Vagina (tissue), 2 donors: ENCODE measurements around the gene PLD3. TPM values are rescaled to one million over a fixed set of nuclear protein-coding genes. Genes with fewer than 3 reads are reported as not detected.

Experiments
- DNase-seq, 2 donors: peaks; one replicate each; pipeline ENCODE4 v3.0.0-alpha.2; 2017; ENCODE audit errors: extremely low spot score in 2 of 2
- H3K27ac ChIP-seq: fragments of 200-600 bp; sonication (generic); one replicate; pipeline ENCODE4 v1.5.1; 2019
- H3K27me3 ChIP-seq: fragments of 200-600 bp; sonication (generic); one replicate; pipeline ENCODE4 v1.5.1; 2019
- H3K36me3 ChIP-seq, 2 donors: fragments of 200-600 bp; sonication (generic); one replicate each; pipeline ENCODE4 v1.5.1; 2017 to 2019
- H3K4me1 ChIP-seq: fragments of 200-600 bp; sonication (generic); one replicate; pipeline ENCODE4 v1.5.1; 2019
- H3K4me3 ChIP-seq, 2 donors: fragments of 200-600 bp; sonication (generic); 1 replicate in 1 of 2; 2 replicates in 1 of 2; pipeline ENCODE4 v1.5.1; 2016 to 2019
- H3K9me3 ChIP-seq: fragments of 200-600 bp; sonication (generic); one replicate; pipeline ENCODE4 v1.5.1; 2019
- CTCF ChIP-seq, 3 experiments: fragments of 450-650 bp in 2 of 3; fragments of 200-600 bp in 1 of 3; sonication (generic) in 1 of 3; IDR thresholded peaks; one replicate each; pipeline ENCODE4 v1.5.1; 2017 to 2019; ENCODE audit warnings: antibody characterized with exemption in 3 of 3, mild to moderate bottlenecking in 2 of 3, moderate library complexity in 2 of 3
- POLR2A ChIP-seq, 2 donors: fragments of 450-650 bp; IDR thresholded peaks; one replicate each; pipeline ENCODE4 v1.6.1; 2017; ENCODE audit warnings: antibody characterized with exemption in 2 of 2, mild to moderate bottlenecking in 2 of 2, moderate library complexity in 2 of 2
- POLR2AphosphoS5 ChIP-seq, 2 donors: sonication (generic); formaldehyde crosslinking; IDR thresholded peaks; one replicate each; pipeline ENCODE4 v1.9.0; 2017; ENCODE audit warnings: antibody characterized with exemption in 2 of 2, mild to moderate bottlenecking in 2 of 2, low read depth in 1 of 2; ENCODE audit not compliant: insufficient read depth in 1 of 2
- intact Hi-C: fragments of 100-400 bp; cut with DNase I; formaldehyde crosslinking; loops from one replicate; pipeline ENCODE4 v1.15.1; 2023
- total RNA-seq: library from RNA; depleted of rRNA; stranded (reverse); fragments of >200 nt; gene quantifications from one replicate; pipeline ENCODE4 v1.2.3, GENCODE V29; 2016

Gene PLD3
- total RNA-seq, 1 donor from 2014 or later, result 177 TPM

- no peak overlapping the region for H3K27ac ChIP-seq
- intact Hi-C loops, result no loop called here
- DNase-seq, result no peak
- no peak for TF ChIP-seq CTCF (IDR thresholded peaks at IDR 0.05)
- TF ChIP-seq POLR2A (IDR thresholded peaks at IDR 0.05), result no peak
- no peak for TF ChIP-seq POLR2AphosphoS5 (IDR thresholded peaks at IDR 0.05; ENCODE audit: insufficient read depth in 1 of 2, low read depth in 1 of 2)
- no peaks in the 10 kb centered on the region for H3K27me3 ChIP-seq
- H3K4me3 ChIP-seq, result no peak overlapping the region
- no peaks in the 10 kb centered on the region for H3K36me3 ChIP-seq
- no peaks in the 10 kb centered on the region for H3K9me3 ChIP-seq
- H3K4me1 ChIP-seq, result no peaks in the 10 kb centered on the region
Measured at GRCh38 chr19:40314656-40315055, 33.8 kb upstream of the PLD3 start.

GRCh38 chr19:40315812-40316470 lies 32.6 kb upstream of the PLD3 start:
- no peak for TF ChIP-seq CTCF (IDR thresholded peaks at IDR 0.05)
- DNase-seq, result no peak
- H3K36me3 ChIP-seq, result peaks cover 0 to 4% of the 10 kb centered on the region in 2 donors
- intact Hi-C loops, result no loop called here
- no peaks in the 10 kb centered on the region for H3K9me3 ChIP-seq
- H3K4me3 ChIP-seq, result no peak overlapping the region
- no peaks in the 10 kb centered on the region for H3K4me1 ChIP-seq
- H3K27me3 ChIP-seq, result no peaks in the 10 kb centered on the region
- H3K27ac ChIP-seq, result no peak overlapping the region

- Histone ChIP-seq H3K9me3 (no peaks in the 10 kb centered on the region), H3K4me3 (no peak overlapping the region), H3K27me3 (no peaks in the 10 kb centered on the region), H3K36me3 (peaks cover 0 to 18% of the 10 kb centered on the region in 2 donors), H3K4me1 (no peaks in the 10 kb centered on the region), H3K27ac (no peak overlapping the region)
- intact Hi-C loops, result no loop called here
- TF ChIP-seq CTCF (IDR thresholded peaks at IDR 0.05), result no peak
- TF ChIP-seq POLR2AphosphoS5 (IDR thresholded peaks at IDR 0.05; ENCODE audit: insufficient read depth in 1 of 2, low read depth in 1 of 2), result no peak
- no peak for TF ChIP-seq POLR2A (IDR thresholded peaks at IDR 0.05)
- no peak for DNase-seq
Measured at GRCh38 chr19:40317338-40317737, 31.2 kb upstream of the PLD3 start.

DNA sequence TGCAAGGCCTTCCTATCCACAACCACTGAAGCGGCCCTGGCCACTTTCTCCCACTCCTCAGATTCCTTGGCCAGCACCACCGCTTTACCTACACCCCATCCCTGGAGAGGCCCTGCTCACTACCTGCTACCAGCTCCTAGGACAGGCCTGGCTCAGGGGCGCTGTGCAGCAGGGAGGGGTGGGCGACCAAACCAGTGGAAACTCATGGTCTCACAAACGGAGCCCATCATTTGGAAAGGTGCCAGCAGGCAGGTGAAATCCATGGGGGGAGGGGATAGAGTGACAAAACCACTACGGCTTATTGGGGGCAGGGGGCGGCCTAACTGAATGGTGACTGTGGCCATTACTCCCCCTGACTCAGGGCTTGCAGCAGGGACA lies 27.9 kb upstream of the PLD3 start:
- DNase-seq, result no peak
- intact Hi-C loops, result no loop called here
- H3K4me1 ChIP-seq, result no peaks in the 10 kb centered on the region
- no peak for TF ChIP-seq POLR2AphosphoS5 (IDR thresholded peaks at IDR 0.05; ENCODE audit: insufficient read depth in 1 of 2, low read depth in 1 of 2)
- TF ChIP-seq POLR2A (IDR thresholded peaks at IDR 0.05), result no peak
- TF ChIP-seq CTCF (IDR thresholded peaks at IDR 0.05), result no peak
- peaks cover 3 to 50% of the 10 kb centered on the region in 2 donors for H3K36me3 ChIP-seq
- H3K27me3 ChIP-seq, result no peaks in the 10 kb centered on the region
- H3K27ac ChIP-seq, result no peak overlapping the region
- H3K4me3 ChIP-seq, result no peak overlapping the region
- H3K9me3 ChIP-seq, result no peaks in the 10 kb centered on the region

DNA sequence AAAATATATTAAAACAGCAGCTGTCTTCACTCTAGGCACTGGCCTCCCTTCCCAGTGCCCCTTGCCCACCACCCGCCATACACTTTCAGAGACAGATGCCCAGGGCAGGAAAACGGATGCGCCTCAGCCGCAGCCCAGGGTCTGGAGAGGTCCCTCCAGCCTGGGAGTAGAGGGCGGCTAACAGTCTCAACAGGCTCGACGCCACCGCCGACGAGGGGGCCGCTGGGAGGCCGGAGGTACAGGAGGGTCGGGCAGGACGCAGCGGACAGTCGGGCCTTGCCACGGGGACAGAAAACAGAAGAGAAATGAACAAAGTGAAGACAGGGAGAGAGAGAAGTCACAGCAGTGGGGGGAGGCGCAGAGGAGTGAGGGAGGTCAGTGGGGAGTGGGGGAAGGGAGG lies 27.4 kb upstream of the PLD3 start:
- intact Hi-C loops, result no loop called here
- H3K4me1 ChIP-seq, result no peaks in the 10 kb centered on the region
- peaks cover 3 to 55% of the 10 kb centered on the region in 2 donors for H3K36me3 ChIP-seq
- H3K9me3 ChIP-seq, result no peaks in the 10 kb centered on the region
- no peak overlapping the region for H3K27ac ChIP-seq
- TF ChIP-seq POLR2AphosphoS5 (IDR thresholded peaks at IDR 0.05; ENCODE audit: insufficient read depth in 1 of 2, low read depth in 1 of 2) (no peak), POLR2A (IDR thresholded peaks at IDR 0.05) (no peak), CTCF (IDR thresholded peaks at IDR 0.05) (no peak)
- no peak for DNase-seq
- H3K4me3 ChIP-seq, result no peak overlapping the region
- no peaks in the 10 kb centered on the region for H3K27me3 ChIP-seq
